Central memory CD4-positive, alpha-beta T cell (primary cell): ENCODE data around the gene MICA.
A peak's percentile ranks its signal among the peaks of the same experiment; 100 is the strongest.
"Not testable (repeated sequence)": the region's sequence is repeated elsewhere in the genome, so short reads cannot be mapped to it uniquely, and the experiment has no call there.

Source experiments
- DNase-seq: peaks from one replicate; pipeline ENCODE4 v3.0.0; 2022
- total RNA-seq, 3 experiments: gene quantifications; one replicate each; lab custom pipeline; 2026; lab: John Stamatoyannopoulos, UW

The MICA gene
- total RNA-seq: 16.0 to 21.6 (median 16.8) reads per million in 3 experiments

GRCh38 chr6:31403283-31404060 lies at the start of gene MICA:
Gene MICA, plus strand, starts transcription at chr6:31403595. Its CDS starts 38 bp downstream, at chr6:31403633.
- DNase-seq: peak; percentile 57

GRCh38 chr6:31354158-31354863 lies 49.1 kb upstream of the MICA start:
- DNase-seq: no peak

GRCh38 chr6:31354864-31355582 lies 48.4 kb upstream of the MICA start:
- DNase-seq: peak; percentile 4

GRCh38 chr6:31355583-31355948 lies 47.8 kb upstream of the MICA start:
- DNase-seq: peak; percentile 5

- peak; percentile 29 for DNase-seq
Measured at GRCh38 chr6:31356216-31356945, 47.0 kb upstream of the MICA start.

- DNase-seq: peak; percentile 88
Measured at GRCh38 chr6:31356946-31357466, 46.4 kb upstream of the MICA start, which contains the start of gene HLA-B. Gene HLA-B, minus strand, starts transcription at chr6:31357179. Its CDS starts 21 bp downstream, at chr6:31357158.

- no peak for DNase-seq
Measured at GRCh38 chr6:31357886-31358285, 45.5 kb upstream of the MICA start.

GRCh38 chr6:31358302-31358701 lies 45.1 kb upstream of the MICA start:
- DNase-seq: no peak

- no peak for DNase-seq
Measured at GRCh38 chr6:31359581-31359980, 43.8 kb upstream of the MICA start.

GRCh38 chr6:31362751-31363150 lies 40.6 kb upstream of the MICA start:
- no peak for DNase-seq

GRCh38 chr6:31363811-31364210 lies 39.6 kb upstream of the MICA start:
- no peak for DNase-seq

GRCh38 chr6:31365864-31366263 lies 37.5 kb upstream of the MICA start:
- no peak for DNase-seq

- peak; percentile 82 for DNase-seq
Measured at GRCh38 chr6:31366693-31367470, 36.5 kb upstream of the MICA start.

- DNase-seq: no peak
Measured at GRCh38 chr6:31368461-31368860, 34.9 kb upstream of the MICA start.

- not testable (repeated sequence) for DNase-seq
Measured at GRCh38 chr6:31374118-31374517, 29.3 kb upstream of the MICA start.

GRCh38 chr6:31375699-31376098 lies 27.7 kb upstream of the MICA start:
- no peak for DNase-seq

- no peak for DNase-seq
Measured at GRCh38 chr6:31377029-31377428, 26.4 kb upstream of the MICA start.

- DNase-seq: no peak
Measured at GRCh38 chr6:31378062-31378720, 25.2 kb upstream of the MICA start.

GRCh38 chr6:31378721-31379103 lies 24.7 kb upstream of the MICA start:
- DNase-seq: no peak

GRCh38 chr6:31379850-31380249 lies 23.5 kb upstream of the MICA start:
- no peak for DNase-seq

GRCh38 chr6:31381666-31382065 lies 21.7 kb upstream of the MICA start:
- DNase-seq: no peak
